KMS-11 (cell line): ENCODE measurements around the gene ETFB.

ENCODE experiments used
- H2AFZ ChIP-seq: fragments of 200-600 bp; sonication (generic); 2 replicates; pipeline ENCODE4 v1.6.1; 2016; ENCODE audit warnings: antibody characterized with exemption, mixed run types, low read depth
- H3K27ac ChIP-seq: fragments of 200-600 bp; sonication (generic); 2 replicates; pipeline ENCODE4 v1.6.1; 2016; ENCODE audit warnings: mild to moderate bottlenecking, mixed run types
- H3K27me3 ChIP-seq: fragments of 200-600 bp; sonication (generic); 2 replicates; pipeline ENCODE4 v1.6.1; 2017; ENCODE audit warnings: mild to moderate bottlenecking, low read depth, mixed run types, moderate library complexity; ENCODE audit not compliant: insufficient read depth
- H3K36me3 ChIP-seq: fragments of 200-600 bp; sonication (generic); 2 replicates; pipeline ENCODE4 v1.6.1; 2017; ENCODE audit warnings: mild to moderate bottlenecking, mixed run types; ENCODE audit not compliant: insufficient read depth
- H3K4me1 ChIP-seq: fragments of 200-600 bp; sonication (generic); 2 replicates; pipeline ENCODE4 v1.6.1; 2016; ENCODE audit warnings: mild to moderate bottlenecking, low read depth, mixed run types; ENCODE audit not compliant: poor library complexity, severe bottlenecking
- H3K4me2 ChIP-seq: fragments of 200-600 bp; sonication (generic); 2 replicates; pipeline ENCODE4 v1.7.0; 2016; ENCODE audit warnings: mild to moderate bottlenecking, mixed run types
- H3K4me3 ChIP-seq: fragments of 200-600 bp; sonication (generic); IDR thresholded peaks from 2 replicates; pipeline ENCODE4 v1.6.1; 2017; ENCODE audit warnings: low read depth, low read length, mixed read lengths; ENCODE audit not compliant: insufficient read depth
- H3K79me2 ChIP-seq: fragments of 200-600 bp; sonication (generic); 2 replicates; pipeline ENCODE4 v1.6.1; 2016; ENCODE audit warnings: low read depth, mixed run types; ENCODE audit not compliant: insufficient read depth
- H3K9ac ChIP-seq: fragments of 200-600 bp; sonication (generic); 2 replicates; pipeline ENCODE4 v1.6.1; 2016; ENCODE audit warnings: mild to moderate bottlenecking, mixed run types
- H4K20me1 ChIP-seq: fragments of 200-600 bp; sonication (generic); 2 replicates; pipeline ENCODE4 v1.6.1; 2016; ENCODE audit warnings: mild to moderate bottlenecking, mixed run types; ENCODE audit not compliant: insufficient read depth
- CTCF ChIP-seq: fragments of 200-600 bp; sonication (generic); conservative IDR thresholded peaks from 2 replicates; pipeline ENCODE4 v1.6.1; 2017; ENCODE audit warnings: low read depth, mild to moderate bottlenecking, antibody characterized with exemption, low read length, moderate library complexity, mixed read lengths

The ETFB gene

GRCh38 chr19:51333836-51334460 is 32.2 kb downstream of the ETFB start:
- no peak overlapping the region for H2AFZ ChIP-seq
- no peaks in the 10 kb centered on the region for H3K36me3 ChIP-seq
- no peak overlapping the region for H3K4me2 ChIP-seq
- H3K4me1 ChIP-seq: no peaks in the 10 kb centered on the region
- H4K20me1 ChIP-seq: no peaks in the 10 kb centered on the region
- H3K4me3 ChIP-seq: no peak overlapping the region
- H3K27me3 ChIP-seq: no peaks in the 10 kb centered on the region
- no peak overlapping the region for H3K27ac ChIP-seq
- H3K79me2 ChIP-seq: no peaks in the 10 kb centered on the region
- no peak overlapping the region for H3K9ac ChIP-seq
- TF ChIP-seq CTCF: no peak

- H3K4me2 ChIP-seq: no peak overlapping the region
- TF ChIP-seq CTCF: no peak
- no peak overlapping the region for H2AFZ ChIP-seq
Observed at GRCh38 chr19:51331716-51332115, 34.5 kb downstream of the ETFB start.

GRCh38 chr19:51331193-51331592 is 35.0 kb downstream of the ETFB start:
- TF ChIP-seq CTCF: no peak
- no peak overlapping the region for H3K4me2 ChIP-seq
- H3K9ac ChIP-seq: no peak overlapping the region
- no peaks in the 10 kb centered on the region for H4K20me1 ChIP-seq
- H3K27ac ChIP-seq: no peak overlapping the region
- no peaks in the 10 kb centered on the region for H3K36me3 ChIP-seq
- no peaks in the 10 kb centered on the region for H3K4me1 ChIP-seq
- H3K27me3 ChIP-seq: no peaks in the 10 kb centered on the region
- H2AFZ ChIP-seq: no peak overlapping the region
- no peak overlapping the region for H3K4me3 ChIP-seq
- H3K79me2 ChIP-seq: no peaks in the 10 kb centered on the region

More at GRCh38 chr19:51331716-51332115, 34.5 kb downstream of the ETFB start:
- no peaks in the 10 kb centered on the region for H3K36me3 ChIP-seq
- no peaks in the 10 kb centered on the region for H3K27me3 ChIP-seq
- H4K20me1 ChIP-seq: no peaks in the 10 kb centered on the region
- no peak overlapping the region for H3K4me3 ChIP-seq
- H3K4me1 ChIP-seq: no peaks in the 10 kb centered on the region
- H3K79me2 ChIP-seq: no peaks in the 10 kb centered on the region
- no peak overlapping the region for H3K9ac ChIP-seq
- H3K27ac ChIP-seq: no peak overlapping the region

- no peak overlapping the region for H3K9ac ChIP-seq
- no peaks in the 10 kb centered on the region for H4K20me1 ChIP-seq
- TF ChIP-seq CTCF: no peak
- no peaks in the 10 kb centered on the region for H3K79me2 ChIP-seq
- no peak overlapping the region for H3K27ac ChIP-seq
- H3K27me3 ChIP-seq: no peaks in the 10 kb centered on the region
- H3K4me1 ChIP-seq: no peaks in the 10 kb centered on the region
- no peak overlapping the region for H2AFZ ChIP-seq
- H3K4me3 ChIP-seq: no peak overlapping the region
- H3K4me2 ChIP-seq: no peak overlapping the region
- no peaks in the 10 kb centered on the region for H3K36me3 ChIP-seq
Observed at GRCh38 chr19:51330366-51330765, 35.8 kb downstream of the ETFB start.
